Activated naive CD8-positive, alpha-beta T cell treated with anti-CD3 and anti-CD28 coated beads, Interleukin-2, amount 10 ng/mL, durations not matched to agents 7 days and 5 days (primary cell): ENCODE results near the gene NKAIN2. TPM values are rescaled to one million over a fixed set of nuclear protein-coding genes. Genes with fewer than 3 reads are reported as not detected.
"Not testable (repeated sequence)": the region's sequence is repeated elsewhere in the genome, so short reads cannot be mapped to it uniquely, and the experiment has no call there.

ENCODE experiments used
- ATAC-seq: fragments of 150-1000 bp; cut with Tn5 transposase; one replicate; pipeline ENCODE4 v1.10.0; 2021; ENCODE audit warnings: low read depth, moderate library complexity
- POLR2A ChIA-PET: fragments of 350-600 bp; sonication (Branson Sonifier 250); formaldehyde crosslinking; loops from one replicate; lab custom pipeline; 2021; ENCODE audit warnings: antibody characterized with exemption; lab: Charles Lee
- DNase-seq: peaks from one replicate; pipeline ENCODE4 v3.0.0; 2021
- H3K27ac Mint-ChIP-seq: one replicate; pipeline ENCODE4 v1.8.0; 2022; ENCODE audit warnings: mild to moderate bottlenecking, mixed read lengths
- H3K27me3 Mint-ChIP-seq: one replicate; pipeline ENCODE4 v1.8.0; 2022; ENCODE audit warnings: mild to moderate bottlenecking, moderate library complexity, mixed read lengths
- H3K36me3 Mint-ChIP-seq: one replicate; pipeline ENCODE4 v1.8.0; 2021; ENCODE audit warnings: mild to moderate bottlenecking, mixed read lengths
- H3K4me1 Mint-ChIP-seq: one replicate; pipeline ENCODE4 v1.8.0; 2021; ENCODE audit warnings: mixed read lengths
- H3K4me3 Mint-ChIP-seq: one replicate; pipeline ENCODE4 v1.8.0; 2022; ENCODE audit warnings: mild to moderate bottlenecking, moderate library complexity, mixed read lengths
- H3K9me3 Mint-ChIP-seq: one replicate; pipeline ENCODE4 v1.8.0; 2021; ENCODE audit warnings: mixed read lengths
- total RNA-seq, 2 experiments: library from RNA; stranded (reverse); gene quantifications; one replicate each; pipeline ENCODE4 v1.2.3, GENCODE V29; 2021

The NKAIN2 gene
- total RNA-seq, 2 experiments from 2014 or later = not detected

GRCh38 chr6:123967905-123968304 is 164.2 kb downstream of the NKAIN2 start:
- DNase-seq = no peak
- H3K4me1 Mint-ChIP-seq = no peaks in the 10 kb centered on the region
- no peaks in the 10 kb centered on the region for H3K9me3 Mint-ChIP-seq
- no peaks in the 10 kb centered on the region for H3K27me3 Mint-ChIP-seq
- H3K27ac Mint-ChIP-seq = no peak overlapping the region
- ATAC-seq = no peak
- POLR2A ChIA-PET = no interaction called here
- no peaks in the 10 kb centered on the region for H3K36me3 Mint-ChIP-seq
- no peak overlapping the region for H3K4me3 Mint-ChIP-seq

GRCh38 chr6:123972600-123973294 is 169.1 kb downstream of the NKAIN2 start:
- Mint-ChIP-seq H3K27me3 (no peaks in the 10 kb centered on the region), H3K9me3 (no peaks in the 10 kb centered on the region), H3K4me1 (no peaks in the 10 kb centered on the region), H3K36me3 (no peaks in the 10 kb centered on the region), H3K27ac (no peak overlapping the region), H3K4me3 (no peak overlapping the region)
- ATAC-seq (no peak), DNase-seq (no peak)
- POLR2A ChIA-PET = no interaction called here

GRCh38 chr6:123980311-123980710 is 176.6 kb downstream of the NKAIN2 start:
- Mint-ChIP-seq H3K9me3 (no peaks in the 10 kb centered on the region), H3K27ac (no peak overlapping the region), H3K4me3 (no peak overlapping the region), H3K36me3 (no peaks in the 10 kb centered on the region), H3K27me3 (no peaks in the 10 kb centered on the region), H3K4me1 (no peaks in the 10 kb centered on the region)
- POLR2A ChIA-PET = no interaction called here
- no peak for DNase-seq
- no peak for ATAC-seq

- ATAC-seq (no peak), DNase-seq (no peak)
- POLR2A ChIA-PET = no interaction called here
- Mint-ChIP-seq H3K9me3 (no peaks in the 10 kb centered on the region), H3K36me3 (no peaks in the 10 kb centered on the region), H3K27ac (no peak overlapping the region), H3K27me3 (no peaks in the 10 kb centered on the region), H3K4me1 (no peaks in the 10 kb centered on the region), H3K4me3 (no peak overlapping the region)
These were observed 183.3 kb downstream of the NKAIN2 start for GRCh38 chr6:123986938-123987337.

GRCh38 chr6:123989918-123990317 is 186.3 kb downstream of the NKAIN2 start:
- DNase-seq, ATAC-seq, H3K9me3 Mint-ChIP-seq, H3K4me3 Mint-ChIP-seq, POLR2A ChIA-PET, H3K27ac Mint-ChIP-seq, H3K4me1 Mint-ChIP-seq, H3K27me3 Mint-ChIP-seq, H3K36me3 Mint-ChIP-seq: not testable (repeated sequence)

- H3K4me3 Mint-ChIP-seq = no peak overlapping the region
- DNase-seq = no peak
- no peak for ATAC-seq
- H3K36me3 Mint-ChIP-seq = no peaks in the 10 kb centered on the region
- H3K4me1 Mint-ChIP-seq = no peaks in the 10 kb centered on the region
- H3K9me3 Mint-ChIP-seq = no peaks in the 10 kb centered on the region
- H3K27ac Mint-ChIP-seq = no peak overlapping the region
- POLR2A ChIA-PET = no interaction called here
- H3K27me3 Mint-ChIP-seq = no peaks in the 10 kb centered on the region
These were observed 186.7 kb downstream of the NKAIN2 start for GRCh38 chr6:123990376-123990775.

- POLR2A ChIA-PET = no interaction called here
- Mint-ChIP-seq H3K4me1 (no peaks in the 10 kb centered on the region), H3K4me3 (no peak overlapping the region), H3K27ac (no peak overlapping the region), H3K9me3 (no peaks in the 10 kb centered on the region), H3K36me3 (no peaks in the 10 kb centered on the region), H3K27me3 (no peaks in the 10 kb centered on the region)
- DNase-seq (no peak), ATAC-seq (no peak)
These were observed 190.5 kb downstream of the NKAIN2 start for GRCh38 chr6:123994168-123994567.

- H3K27ac Mint-ChIP-seq = no peak overlapping the region
- no peak overlapping the region for H3K4me3 Mint-ChIP-seq
- POLR2A ChIA-PET = no interaction called here
- H3K4me1 Mint-ChIP-seq = no peaks in the 10 kb centered on the region
- ATAC-seq = no peak
- no peaks in the 10 kb centered on the region for H3K36me3 Mint-ChIP-seq
- H3K27me3 Mint-ChIP-seq = no peaks in the 10 kb centered on the region
- H3K9me3 Mint-ChIP-seq = no peaks in the 10 kb centered on the region
- DNase-seq = no peak
These were observed 191.4 kb downstream of the NKAIN2 start for GRCh38 chr6:123994891-123995635.

- Mint-ChIP-seq H3K4me3 (no peak overlapping the region), H3K27ac (no peak overlapping the region), H3K27me3 (no peaks in the 10 kb centered on the region), H3K4me1 (no peaks in the 10 kb centered on the region), H3K36me3 (no peaks in the 10 kb centered on the region), H3K9me3 (no peaks in the 10 kb centered on the region)
- no peak for ATAC-seq
- no peak for DNase-seq
- POLR2A ChIA-PET = no interaction called here
These were observed 193.6 kb downstream of the NKAIN2 start for GRCh38 chr6:123997223-123997622.

- Mint-ChIP-seq H3K4me1 (peaks cover 1% of the 10 kb centered on the region), H3K9me3 (peaks cover 3% of the 10 kb centered on the region), H3K27me3 (no peaks in the 10 kb centered on the region), H3K27ac (no peak overlapping the region), H3K4me3 (no peak overlapping the region), H3K36me3 (no peaks in the 10 kb centered on the region)
- ATAC-seq (no peak), DNase-seq (no peak)
- POLR2A ChIA-PET = no interaction called here
These were observed 198.9 kb downstream of the NKAIN2 start for GRCh38 chr6:124002377-124003081.

- POLR2A ChIA-PET = no interaction called here
- Mint-ChIP-seq H3K27ac (no peak overlapping the region), H3K27me3 (no peaks in the 10 kb centered on the region), H3K4me1 (peaks cover 1% of the 10 kb centered on the region), H3K9me3 (peaks cover 3% of the 10 kb centered on the region), H3K4me3 (no peak overlapping the region), H3K36me3 (no peaks in the 10 kb centered on the region)
- DNase-seq = no peak
- no peak for ATAC-seq
These were observed 203.6 kb downstream of the NKAIN2 start for GRCh38 chr6:124007266-124007665.

GRCh38 chr6:124008000-124008987 is 204.6 kb downstream of the NKAIN2 start:
- no peaks in the 10 kb centered on the region for H3K27me3 Mint-ChIP-seq
- H3K36me3 Mint-ChIP-seq = no peaks in the 10 kb centered on the region
- POLR2A ChIA-PET = no interaction called here
- H3K27ac Mint-ChIP-seq = no peak overlapping the region
- peaks cover 1% of the 10 kb centered on the region for H3K4me1 Mint-ChIP-seq
- no peak for ATAC-seq
- no peak overlapping the region for H3K4me3 Mint-ChIP-seq
- peaks cover 1% of the 10 kb centered on the region for H3K9me3 Mint-ChIP-seq
- DNase-seq = no peak
